DOHH2 (cell line): ENCODE results near the gene PLXNB3.
"Not testable (repeated sequence)": the region's sequence is repeated elsewhere in the genome, so short reads cannot be mapped to it uniquely, and the experiment has no call there.

Source experiments
- H3F3A ChIP-seq: fragments of 200-600 bp; sonication (generic), shearing (Covaris generic); 2 replicates; pipeline ENCODE4 v1.6.0; 2016; ENCODE audit warnings: antibody characterized with exemption, mild to moderate bottlenecking; ENCODE audit not compliant: control insufficient read depth, insufficient read depth
- H3K27ac ChIP-seq: fragments of 200-600 bp; sonication (generic); 2 replicates; pipeline ENCODE4 v1.5.1; 2014; ENCODE audit warnings: low read depth, mild to moderate bottlenecking, low read length, moderate library complexity
- H3K27me3 ChIP-seq: fragments of 200-600 bp; sonication (generic); 2 replicates; pipeline ENCODE4 v1.6.1; 2014; ENCODE audit warnings: mild to moderate bottlenecking, low read length, mixed read lengths; ENCODE audit not compliant: control insufficient read depth
- H3K36me3 ChIP-seq: fragments of 200-600 bp; sonication (generic); 2 replicates; pipeline ENCODE4 v1.6.1; 2014; ENCODE audit warnings: mild to moderate bottlenecking, low read length, moderate library complexity, mixed read lengths; ENCODE audit not compliant: control insufficient read depth
- H3K4me1 ChIP-seq: fragments of 200-600 bp; sonication (generic); 2 replicates; pipeline ENCODE4 v1.6.1; 2014; ENCODE audit warnings: mild to moderate bottlenecking, low read length, mixed read lengths; ENCODE audit not compliant: control insufficient read depth
- H3K4me2 ChIP-seq: fragments of 200-600 bp; sonication (generic); 2 replicates; pipeline ENCODE4 v1.6.0; 2014; ENCODE audit warnings: mild to moderate bottlenecking, low read length, moderate library complexity
- H3K4me3 ChIP-seq: fragments of 200-600 bp; sonication (generic); 2 replicates; pipeline ENCODE4 v1.5.1; 2014; ENCODE audit warnings: mild to moderate bottlenecking, low read length, mixed read lengths
- H3K79me2 ChIP-seq: fragments of 200-600 bp; sonication (generic); 2 replicates; pipeline ENCODE4 v1.6.1; 2014; ENCODE audit warnings: mild to moderate bottlenecking, low read length, mixed read lengths; ENCODE audit not compliant: control insufficient read depth
- H3K9me2 ChIP-seq: fragments of 200-600 bp; sonication (generic); replicated peaks from 2 replicates; pipeline ENCODE4 v1.6.1; 2014; ENCODE audit warnings: mild to moderate bottlenecking, low read length, mixed read lengths; ENCODE audit not compliant: control insufficient read depth
- H3K9me3 ChIP-seq: fragments of 200-600 bp; sonication (generic); 2 replicates; pipeline ENCODE4 v1.6.1; 2014; ENCODE audit warnings: antibody characterized with exemption, low read length, mixed read lengths; ENCODE audit not compliant: control insufficient read depth, insufficient read depth
- H4K20me1 ChIP-seq: fragments of 200-600 bp; sonication (generic); 2 replicates; pipeline ENCODE4 v1.6.0; 2014; ENCODE audit warnings: low read depth, mild to moderate bottlenecking, antibody characterized with exemption, low read length, moderate library complexity; ENCODE audit not compliant: control insufficient read depth, insufficient read depth
- EZH2phosphoT487 ChIP-seq: fragments of 200-600 bp; sonication (generic); IDR thresholded peaks from 2 replicates; pipeline ENCODE4 v1.6.1; 2017; ENCODE audit warnings: borderline replicate concordance, mild to moderate bottlenecking, antibody characterized with exemption, low read length, moderate library complexity, mixed read lengths
- TF ChIP-seq, protein P1 (sequence below): fragments of 200-600 bp; sonication (generic); IDR thresholded peaks from one replicate; pipeline ENCODE4 v1.5.1; 2014; ENCODE audit warnings: antibody characterized with exemption, mild to moderate bottlenecking, low read depth, low read length; ENCODE audit not compliant: poor library complexity, severe bottlenecking

PLXNB3 gene

DNA sequence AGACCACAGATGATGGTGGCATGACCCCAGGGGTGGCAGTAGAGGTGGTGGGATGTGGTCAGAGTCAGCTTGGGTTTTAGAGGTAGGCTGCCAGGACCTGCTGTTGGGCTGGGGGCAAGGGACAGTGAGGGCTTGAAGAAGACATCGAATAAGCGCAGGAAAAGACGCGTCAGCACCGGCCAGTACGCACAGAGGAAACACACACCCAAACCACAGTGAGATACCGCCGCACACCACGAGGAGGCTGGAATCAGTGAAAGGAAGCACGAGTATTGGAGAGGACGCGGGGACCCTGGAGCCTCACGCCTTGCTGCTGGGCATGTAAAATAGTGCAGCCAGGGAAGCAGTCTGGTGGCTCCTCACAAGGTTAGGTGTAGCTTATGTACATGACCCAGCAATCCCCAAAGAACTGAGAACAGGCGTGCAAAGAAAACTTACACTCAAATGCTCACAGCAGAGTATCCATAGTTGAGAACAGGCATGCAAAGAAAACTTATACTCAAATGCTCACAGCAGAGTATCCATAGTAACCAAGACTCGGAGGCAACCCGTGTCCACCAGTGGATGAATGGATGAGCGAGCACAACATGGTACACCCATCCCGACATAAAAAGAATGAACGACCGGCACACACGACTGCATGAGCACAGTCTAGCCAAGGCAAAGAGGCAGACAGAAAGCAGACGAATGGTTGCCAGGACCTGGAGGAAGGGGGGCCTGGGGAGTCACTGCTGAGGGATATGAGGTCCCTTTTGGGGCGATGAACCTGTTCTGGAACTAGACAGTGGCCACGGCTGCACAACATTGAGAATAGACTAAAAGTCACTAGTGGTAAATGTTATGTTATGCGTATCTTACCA, 53.0 kb downstream of the PLXNB3 start:
- peaks cover 8% of the 10 kb centered on the region for H3K27me3 ChIP-seq
- H3K27ac ChIP-seq: no peak overlapping the region
- H3K4me1 ChIP-seq: no peaks in the 10 kb centered on the region
- H3K9me3 ChIP-seq: no peaks in the 10 kb centered on the region
- no peak overlapping the region for H3K4me2 ChIP-seq
- no peaks in the 10 kb centered on the region for H3K36me3 ChIP-seq
- H3K4me3 ChIP-seq: no peak overlapping the region
- TF ChIP-seq, protein P1, sequence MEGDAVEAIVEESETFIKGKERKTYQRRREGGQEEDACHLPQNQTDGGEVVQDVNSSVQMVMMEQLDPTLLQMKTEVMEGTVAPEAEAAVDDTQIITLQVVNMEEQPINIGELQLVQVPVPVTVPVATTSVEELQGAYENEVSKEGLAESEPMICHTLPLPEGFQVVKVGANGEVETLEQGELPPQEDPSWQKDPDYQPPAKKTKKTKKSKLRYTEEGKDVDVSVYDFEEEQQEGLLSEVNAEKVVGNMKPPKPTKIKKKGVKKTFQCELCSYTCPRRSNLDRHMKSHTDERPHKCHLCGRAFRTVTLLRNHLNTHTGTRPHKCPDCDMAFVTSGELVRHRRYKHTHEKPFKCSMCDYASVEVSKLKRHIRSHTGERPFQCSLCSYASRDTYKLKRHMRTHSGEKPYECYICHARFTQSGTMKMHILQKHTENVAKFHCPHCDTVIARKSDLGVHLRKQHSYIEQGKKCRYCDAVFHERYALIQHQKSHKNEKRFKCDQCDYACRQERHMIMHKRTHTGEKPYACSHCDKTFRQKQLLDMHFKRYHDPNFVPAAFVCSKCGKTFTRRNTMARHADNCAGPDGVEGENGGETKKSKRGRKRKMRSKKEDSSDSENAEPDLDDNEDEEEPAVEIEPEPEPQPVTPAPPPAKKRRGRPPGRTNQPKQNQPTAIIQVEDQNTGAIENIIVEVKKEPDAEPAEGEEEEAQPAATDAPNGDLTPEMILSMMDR: no peak
- no peak for TF ChIP-seq EZH2phosphoT487
- no peaks in the 10 kb centered on the region for H4K20me1 ChIP-seq
- no peaks in the 10 kb centered on the region for H3F3A ChIP-seq
- H3K79me2 ChIP-seq: no peaks in the 10 kb centered on the region
- H3K9me2 ChIP-seq: no peaks in the 10 kb centered on the region

DNA sequence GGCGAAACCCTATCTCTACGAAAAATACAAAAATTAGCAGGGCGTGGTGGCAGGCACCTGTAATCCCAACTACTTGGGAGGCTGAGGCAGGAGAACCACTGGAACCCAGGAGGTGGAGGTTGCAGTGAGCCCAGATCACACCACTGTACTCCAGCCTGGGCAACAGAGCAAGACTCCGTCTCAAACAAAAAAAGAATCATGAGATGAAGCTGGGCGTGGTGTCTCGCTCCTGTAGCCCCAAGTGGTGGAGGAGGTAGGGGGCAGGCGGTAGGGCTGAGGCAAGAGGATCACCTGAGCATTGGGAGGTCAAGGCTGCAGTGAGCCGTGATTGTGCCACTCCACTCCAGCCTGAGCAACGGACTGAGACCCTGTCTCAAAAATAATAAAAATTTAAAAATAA, 54.0 kb downstream of the PLXNB3 start:
- H3K27me3 ChIP-seq, H3K4me3 ChIP-seq, H3K9me2 ChIP-seq, H3K27ac ChIP-seq, H3K4me2 ChIP-seq, H4K20me1 ChIP-seq, H3K9me3 ChIP-seq, H3K4me1 ChIP-seq, H3F3A ChIP-seq, H3K79me2 ChIP-seq, H3K36me3 ChIP-seq: not testable (repeated sequence)

DNA sequence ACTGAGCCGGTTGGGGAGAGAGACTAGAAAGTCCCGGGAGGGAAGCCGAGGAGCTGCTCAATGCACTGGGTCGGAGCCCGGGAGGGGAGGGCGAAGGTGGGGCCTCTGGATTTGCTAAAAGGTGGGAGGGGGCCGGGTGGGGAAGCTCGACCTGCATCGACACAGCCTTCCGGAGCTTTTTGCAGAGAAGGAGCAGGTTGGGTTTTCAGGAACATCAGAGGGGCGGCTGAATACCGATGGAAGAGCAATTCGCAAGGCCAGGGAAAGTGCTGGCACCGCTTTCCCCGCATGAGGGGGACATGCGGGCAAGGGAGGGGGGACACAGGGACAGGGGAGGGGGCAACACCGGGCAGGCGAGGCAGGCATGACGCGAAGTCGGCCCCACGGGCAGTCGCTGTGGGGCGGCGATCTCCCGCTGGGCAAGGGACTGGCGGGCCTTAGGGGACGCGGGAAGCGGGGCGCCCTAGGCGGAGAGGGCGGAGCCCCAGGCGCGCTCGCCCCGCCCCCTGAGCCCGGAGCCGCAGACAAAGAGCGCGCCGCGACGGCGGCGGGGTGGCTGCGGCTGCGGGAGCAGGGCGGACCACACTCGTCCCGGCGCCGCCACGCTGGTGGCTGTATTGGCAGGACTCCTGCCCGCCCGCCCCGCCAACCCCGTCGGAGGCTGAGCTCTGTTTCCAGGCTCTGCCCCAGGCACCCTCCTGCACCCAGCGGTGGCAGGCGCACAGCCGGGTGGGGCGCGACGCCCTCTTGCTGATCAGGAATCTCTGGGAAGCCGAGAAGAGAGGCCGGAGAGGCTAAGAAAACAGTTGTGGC, 54.7 kb downstream of the PLXNB3 start:
- Histone ChIP-seq H3K27me3 (peaks cover 8% of the 10 kb centered on the region), H3K36me3 (no peaks in the 10 kb centered on the region), H3K4me1 (no peaks in the 10 kb centered on the region), H3F3A (no peaks in the 10 kb centered on the region), H3K9me2 (no peaks in the 10 kb centered on the region), H3K79me2 (no peaks in the 10 kb centered on the region), H3K4me3 (no peak overlapping the region), H3K27ac (no peak overlapping the region), H3K4me2 (no peak overlapping the region), H3K9me3 (no peaks in the 10 kb centered on the region), H4K20me1 (no peaks in the 10 kb centered on the region)
- TF ChIP-seq EZH2phosphoT487: no peak
- TF ChIP-seq, protein P1: no peak
